Endothelial cell of umbilical vein (primary cell): ENCODE data around the gene HERC6. TPM values are rescaled to one million over a fixed set of nuclear protein-coding genes. Genes with fewer than 3 reads are reported as not detected.

Experiments
- BruUV-seq: library from RNA; stranded (reverse); fragments of 400-500 nt; replicated peaks from 2 replicates; lab custom pipeline; 2021; lab: Mats Ljungman, UMichigan
- CTCF ChIA-PET: fragments of 300-600, 350-600 bp; sonication (Branson Sonifier 250); formaldehyde crosslinking; loops from one replicate; lab custom pipeline; 2021; ENCODE audit warnings: antibody characterized with exemption, inconsistent platforms; lab: Charles Lee
- POLR2A ChIA-PET: fragments of 300-600, 350-600 bp; sonication (Branson Sonifier 250); formaldehyde crosslinking; loops from one replicate; lab custom pipeline; 2021; ENCODE audit warnings: antibody characterized with exemption, inconsistent platforms; lab: Charles Lee
- DNase-seq: peaks from one replicate; pipeline ENCODE4 v3.0.0-alpha.2; 2011; ENCODE audit warnings: low read depth, low spot score
- FAIRE-seq: peaks from 2 replicates; lab custom pipeline; 2011; peaks lifted over from hg19 to GRCh38; lab: Jason Lieb, UNC
- H2AFZ ChIP-seq: 2 replicates; pipeline ENCODE4 v1.6.0; 2012; ENCODE audit warnings: low read depth, low read length, control low read depth, inconsistent platforms
- H3K27ac ChIP-seq: 2 replicates; pipeline ENCODE4 v1.5.1; 2011; ENCODE audit warnings: low read depth, mild to moderate bottlenecking, control low read depth, low read length, moderate library complexity; ENCODE audit not compliant: insufficient read depth
- H3K27me3 ChIP-seq, 2 experiments: 2 replicates each; pipeline versions ENCODE4 v1.6.0 to v1.6.1; 2011; ENCODE audit warnings: low read length in 2 of 2, mixed read lengths in 1 of 2; ENCODE audit not compliant: control insufficient read depth in 2 of 2, insufficient read depth in 2 of 2
- H3K36me3 ChIP-seq, 2 experiments: 2 replicates in 1 of 2; 3 replicates in 1 of 2; pipeline ENCODE4 v1.5.1; 2011; ENCODE audit warnings: low read length in 2 of 2, mild to moderate bottlenecking in 1 of 2, moderate library complexity in 1 of 2; ENCODE audit not compliant: control insufficient read depth in 2 of 2, insufficient read depth in 2 of 2; ENCODE audit errors: extremely low read depth in 1 of 2
- H3K4me1 ChIP-seq: 3 replicates; pipeline ENCODE4 v1.5.1; 2011; ENCODE audit warnings: mild to moderate bottlenecking, low read length; ENCODE audit not compliant: control insufficient read depth, insufficient read depth; ENCODE audit errors: extremely low read depth
- H3K4me2 ChIP-seq: 2 replicates; pipeline ENCODE4 v1.6.1; 2011; ENCODE audit warnings: low read length, control low read depth, mixed read lengths; ENCODE audit not compliant: insufficient read depth
- H3K4me3 ChIP-seq, 3 experiments: fragments of 200-600 bp in 1 of 3; sonication (generic), shearing (Covaris generic) in 1 of 3; replicated peaks in 1 of 3; 2 replicates each; pipeline ENCODE4 v1.5.1; 2011 to 2016; ENCODE audit warnings: control low read depth in 3 of 3, low read length in 3 of 3, mild to moderate bottlenecking in 2 of 3, inconsistent platforms in 1 of 3, low read depth in 1 of 3, moderate library complexity in 1 of 3; ENCODE audit not compliant: insufficient read depth in 1 of 3
- H3K79me2 ChIP-seq: 2 replicates; pipeline ENCODE4 v1.6.0; 2012; ENCODE audit warnings: low read length, inconsistent platforms; ENCODE audit not compliant: control insufficient read depth, insufficient read depth
- H3K9ac ChIP-seq: replicated peaks from 2 replicates; pipeline ENCODE3; 2011; ENCODE audit warnings: low read length, control low read depth; ENCODE audit not compliant: insufficient read depth; ENCODE audit errors: extremely low read depth
- H3K9me1 ChIP-seq: replicated peaks from 3 replicates; pipeline ENCODE4 v1.6.0; 2011; ENCODE audit warnings: mild to moderate bottlenecking, low read length; ENCODE audit not compliant: control insufficient read depth, insufficient read depth; ENCODE audit errors: extremely low read depth
- H3K9me3 ChIP-seq: replicated peaks from 2 replicates; pipeline ENCODE4 v1.5.1; 2012; ENCODE audit warnings: low read length, inconsistent platforms; ENCODE audit not compliant: control insufficient read depth, insufficient read depth
- H4K20me1 ChIP-seq: replicated peaks from 2 replicates; pipeline ENCODE3; 2011; ENCODE audit warnings: mild to moderate bottlenecking, low read length; ENCODE audit not compliant: control insufficient read depth, insufficient read depth; ENCODE audit errors: extremely low read depth
- CTCF ChIP-seq, 2 donors: IDR thresholded peaks; 1 replicate in 1 of 2; 2 replicates in 1 of 2; pipeline ENCODE4 v1.5.1; 2011; ENCODE audit warnings: low read length in 2 of 2, mild to moderate bottlenecking in 2 of 2, moderate library complexity in 2 of 2, control low read depth in 1 of 2, inconsistent platforms in 1 of 2, low read depth in 1 of 2; ENCODE audit not compliant: insufficient read depth in 1 of 2; ENCODE audit errors: extremely low read depth in 1 of 2
- EZH2 ChIP-seq: IDR thresholded peaks from 2 replicates; pipeline ENCODE4 v1.6.1; 2012; ENCODE audit warnings: borderline replicate concordance, low read depth, mild to moderate bottlenecking, moderate library complexity, low read length, inconsistent platforms; ENCODE audit not compliant: severe bottlenecking
- FOS ChIP-seq: IDR thresholded peaks from 2 replicates; pipeline ENCODE4 v1.6.1; 2011; ENCODE audit warnings: mild to moderate bottlenecking, low read length, moderate library complexity, borderline replicate concordance; ENCODE audit not compliant: insufficient read depth
- GATA2 ChIP-seq: IDR thresholded peaks from 2 replicates; pipeline ENCODE4 v1.7.0; 2011; ENCODE audit warnings: low read depth, mild to moderate bottlenecking, moderate library complexity, mixed read lengths, low read length; ENCODE audit not compliant: insufficient read length, insufficient read depth
- JUN ChIP-seq: IDR thresholded peaks from 2 replicates; pipeline ENCODE4 v1.6.1; 2011; ENCODE audit warnings: borderline replicate concordance, low read depth; ENCODE audit not compliant: insufficient read length, insufficient read depth
- MAX ChIP-seq: IDR thresholded peaks from 2 replicates; pipeline ENCODE4 v1.6.1; 2011; ENCODE audit not compliant: insufficient read depth, insufficient read length
- MYC ChIP-seq: IDR thresholded peaks from one replicate; pipeline ENCODE4 v1.6.1; 2011; ENCODE audit warnings: mild to moderate bottlenecking, low read depth, low read length
- POLR2A ChIP-seq: IDR thresholded peaks from 2 replicates; pipeline ENCODE4 v1.6.1; 2012; ENCODE audit warnings: low read depth, mild to moderate bottlenecking, control low read depth, low read length
- POLR2AphosphoS5 ChIP-seq: IDR thresholded peaks from 2 replicates; pipeline ENCODE4 v1.6.1; 2012; ENCODE audit warnings: low read depth, mild to moderate bottlenecking, control low read depth, low read length, moderate library complexity; ENCODE audit not compliant: insufficient read depth
- dilution Hi-C: fragments of 300-500 bp; cut with MboI; formaldehyde crosslinking; loops from one replicate; pipeline ENCODE4 v1.15.0; 2019; ENCODE audit warnings: low sequenced_read_pairs; ENCODE audit not compliant: extremely low pct_ligation_motif_present
- intact Hi-C: fragments of 100-400 bp; cut with micrococcal nuclease; formaldehyde crosslinking; loops from one replicate; pipeline ENCODE4 v1.10.0; 2022
- polyA plus RNA-seq, 4 experiments: library from polyadenylated mRNA; depleted of rRNA in 3 of 4; stranded (reverse) in 3 of 4; unstranded in 1 of 4; fragments of >200 nt; gene quantifications; 2 replicates each; pipeline versions ENCODE4 v1.2.1 to v1.2.3, GENCODE V29; 2011 to 2012; ENCODE audit warnings: missing spikeins in 1 of 4
- total RNA-seq: library from RNA; stranded (reverse); gene quantifications from 2 replicates; pipeline ENCODE4 v1.2.3, GENCODE V29; 2021

The HERC6 gene
- total and polyA plus RNA-seq, 2 donors (not counting 3 experiments of a cell fraction or from before 2014, with no cell fraction given): 2.1 to 5.0 TPM

GRCh38 chr4:88441696-88442095, 63.0 kb downstream of the HERC6 start:
- FAIRE-seq: no peak
- no peak for TF ChIP-seq EZH2
- TF ChIP-seq JUN: no peak
- TF ChIP-seq CTCF (IDR thresholded peaks at IDR 0.05; ENCODE audit: extremely low read depth in 1 of 2, insufficient read depth in 1 of 2, low read depth in 1 of 2, low read length in 2 of 2): no peak
- TF ChIP-seq MYC: no peak
- TF ChIP-seq MAX: no peak
- TF ChIP-seq GATA2: no peak
- TF ChIP-seq POLR2A: no peak
- no peak for TF ChIP-seq FOS
- TF ChIP-seq POLR2AphosphoS5: no peak

More at GRCh38 chr4:88441696-88442095, 63.0 kb downstream of the HERC6 start:
- no peak overlapping the region for H3K4me3 ChIP-seq
- DNase-seq: no peak
- no peaks in the 10 kb centered on the region for H3K9me1 ChIP-seq
- POLR2A ChIA-PET: no interaction called here
- CTCF ChIA-PET: interaction anchor here (0.9 to 1.4 kb wide), 2 partner anchors 8 to 15 kb away, joined by 3 read pairs; partner anchors contain the start of gene HERC5
- no peaks in the 10 kb centered on the region for H3K9me3 ChIP-seq
- no peak overlapping the region for H3K9ac ChIP-seq
- no TSS peak for BruUV-seq
- H4K20me1 ChIP-seq: no peaks in the 10 kb centered on the region
- H2AFZ ChIP-seq: no peak overlapping the region
- no peak overlapping the region for H3K4me2 ChIP-seq
- no peaks in the 10 kb centered on the region for H3K79me2 ChIP-seq
- H3K4me1 ChIP-seq: no peaks in the 10 kb centered on the region
- H3K27me3 ChIP-seq: no peaks in the 10 kb centered on the region
- dilution Hi-C loops (no loop called here), intact Hi-C loops (no loop called here)
- no peaks in the 10 kb centered on the region for H3K36me3 ChIP-seq
- no peak overlapping the region for H3K27ac ChIP-seq
